Measurements from ENCODE around the gene UBR3.

DNA sequence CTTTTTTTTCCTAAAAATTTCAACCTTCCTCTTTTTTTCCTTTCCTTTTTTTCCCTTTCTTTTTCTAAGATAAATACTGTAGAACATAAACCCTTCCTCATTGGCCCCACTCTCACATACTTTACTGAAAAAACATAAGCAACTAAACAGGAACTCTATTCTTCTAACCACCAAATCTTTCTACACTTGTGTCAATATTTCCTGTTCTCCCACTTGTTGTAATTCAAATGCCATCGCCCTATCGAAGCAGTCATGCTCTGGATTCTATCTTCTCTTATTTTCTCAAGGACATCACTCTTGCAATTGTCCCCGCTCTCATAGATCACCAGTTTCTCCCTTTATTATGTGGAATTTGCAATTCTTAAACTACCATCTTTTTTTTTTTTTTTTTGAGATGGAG is 48.8 kb upstream of the UBR3 start:
- TF ChIP-seq POLR2A (IDR thresholded peaks at IDR 0.05), result no peak
- no peak for TF ChIP-seq CTCF (IDR thresholded peaks at IDR 0.05)
